K562 (cell line): ENCODE data around the gene PCSK6. TPM values are rescaled to one million over a fixed set of nuclear protein-coding genes. Genes with fewer than 3 reads are reported as not detected.

ENCODE experiments used
- ATAC-seq: fragments of 200-7000 bp; cut with Tn5 transposase; 3 replicates; pipeline ENCODE4 v1.9.1; 2020; ENCODE audit warnings: moderate library complexity
- BruUV-seq: library from RNA; stranded (reverse); fragments of 400-500 nt; replicated peaks from 2 replicates; lab custom pipeline; 2021; lab: Mats Ljungman, UMichigan
- CTCF ChIA-PET: fragments of 300-600 bp; formaldehyde crosslinking; extraction: SDS; loops from one replicate; lab custom pipeline; 2021; ENCODE audit warnings: low intra/inter-chr PET ratio; lab: Yijun Ruan, JAX
- POLR2A ChIA-PET: fragments of 300-600, 350-650 bp; sonication (Branson Sonifier 250); formaldehyde crosslinking; extraction: SDS; loops from one replicate; lab custom pipeline; 2021; ENCODE audit warnings: antibody characterized with exemption, inconsistent platforms; lab: Yijun Ruan, JAX
- DNase-seq, 4 experiments: peaks; one replicate each; pipeline versions ENCODE4 v3.0.0 to v3.0.0-alpha.2; 2011 to 2018; ENCODE audit warnings: low spot score in 3 of 4, mixed read lengths in 3 of 4; ENCODE audit errors: extremely low read depth in 1 of 4
- FAIRE-seq: peaks from 2 replicates; lab custom pipeline; 2011; peaks lifted over from hg19 to GRCh38; lab: Jason Lieb, UNC
- H2AFZ ChIP-seq: 2 replicates; pipeline ENCODE4 v1.6.0; 2011; ENCODE audit warnings: low read depth, low read length, control low read depth, inconsistent platforms
- H3K27ac ChIP-seq: fragments of 200-600 bp; 3 replicates; pipeline ENCODE4 v1.8.0; 2011; ENCODE audit warnings: low read depth, mild to moderate bottlenecking, control low read depth, inconsistent platforms, low read length, moderate library complexity, mixed read lengths; ENCODE audit errors: extremely low read depth
- H3K27me3 ChIP-seq, 2 experiments: fragments of 300-600 bp in 1 of 2; 2 replicates in 1 of 2; 3 replicates in 1 of 2; pipeline versions ENCODE4 v1.6.0 to v1.8.0; 2011; ENCODE audit warnings: inconsistent platforms in 2 of 2, low read length in 2 of 2, mild to moderate bottlenecking in 1 of 2, mixed read lengths in 1 of 2, moderate library complexity in 1 of 2; ENCODE audit not compliant: control insufficient read depth in 2 of 2, insufficient read depth in 2 of 2
- H3K36me3 ChIP-seq: fragments of 300-600 bp; 3 replicates; pipeline ENCODE4 v1.8.0; 2011; ENCODE audit warnings: mild to moderate bottlenecking, low read length, inconsistent platforms; ENCODE audit not compliant: control insufficient read depth, insufficient read depth
- H3K4me1 ChIP-seq, 2 experiments: fragments of 200-600 bp in 1 of 2; replicated peaks in 1 of 2; 2 replicates in 1 of 2; 3 replicates in 1 of 2; pipeline versions ENCODE4 v1.5.1 to v1.8.0; 2011; ENCODE audit warnings: inconsistent platforms in 2 of 2, low read length in 2 of 2, mild to moderate bottlenecking in 1 of 2, mixed read lengths in 1 of 2, moderate library complexity in 1 of 2; ENCODE audit not compliant: control insufficient read depth in 2 of 2, insufficient read depth in 2 of 2
- H3K4me2 ChIP-seq: 2 replicates; pipeline ENCODE4 v1.6.1; 2011; ENCODE audit warnings: low read length, control low read depth, inconsistent platforms, mixed read lengths; ENCODE audit not compliant: insufficient read depth
- H3K4me3 ChIP-seq: fragments of 200-600 bp; sonication (generic), shearing (Covaris generic); 2 replicates; pipeline ENCODE4 v1.5.1; 2016; ENCODE audit warnings: control low read depth, inconsistent platforms
- H3K79me2 ChIP-seq: fragments of 200-600 bp; 3 replicates; pipeline ENCODE4 v1.8.0; 2011; ENCODE audit warnings: low read length, inconsistent platforms; ENCODE audit not compliant: control insufficient read depth, insufficient read depth
- H3K9ac ChIP-seq, 2 experiments: 2 replicates each; pipeline versions ENCODE4 v1.6.0 to v1.6.1; 2011; ENCODE audit warnings: low read depth in 2 of 2, low read length in 2 of 2, control low read depth in 1 of 2, inconsistent platforms in 1 of 2, mild to moderate bottlenecking in 1 of 2, mixed read lengths in 1 of 2; ENCODE audit not compliant: insufficient read depth in 1 of 2
- H3K9me1 ChIP-seq: one replicate; pipeline ENCODE4 v1.6.0; 2011; ENCODE audit warnings: inconsistent platforms, mild to moderate bottlenecking, low read length, moderate library complexity; ENCODE audit not compliant: control insufficient read depth, insufficient read depth
- H3K9me3 ChIP-seq: replicated peaks from 2 replicates; pipeline ENCODE4 v1.5.1; 2011; ENCODE audit warnings: low read depth, low read length, inconsistent platforms; ENCODE audit not compliant: control insufficient read depth, insufficient read depth
- H4K20me1 ChIP-seq: replicated peaks from 2 replicates; pipeline ENCODE4 v1.6.1; 2011; ENCODE audit warnings: low read length, inconsistent platforms, mixed read lengths; ENCODE audit not compliant: control insufficient read depth, insufficient read depth
- BHLHE40 ChIP-seq: IDR thresholded peaks from 2 replicates; pipeline ENCODE4 v1.6.1; 2011; ENCODE audit warnings: low read length, improper control_type of control experiment
- CBFA2T2 ChIP-seq: fragments of 450-650 bp; conservative IDR thresholded peaks from 2 replicates; pipeline ENCODE4 v1.6.1; 2017; ENCODE audit warnings: mild to moderate bottlenecking
- CBFA2T3 ChIP-seq: fragments of 450-650 bp; IDR thresholded peaks from 2 replicates; pipeline ENCODE4 v1.6.1; 2017
- PHF21A ChIP-seq: fragments of 450-650 bp; IDR thresholded peaks from 2 replicates; pipeline ENCODE4 v1.6.1; 2017; ENCODE audit warnings: low read depth, borderline replicate concordance
- ZFP91 ChIP-seq: sonication (generic); formaldehyde crosslinking; IDR thresholded peaks from 2 replicates; pipeline ENCODE4 v1.8.0; 2022; ENCODE audit warnings: mild to moderate bottlenecking, missing genetic modification reagents
- ZNF785 ChIP-seq: fragments of 250-450 bp; sonication (Bioruptor Pico); IDR thresholded peaks from 2 replicates; pipeline ENCODE4 v1.4.0; 2020; ENCODE audit warnings: mild to moderate bottlenecking
- WGBS: fragments of 100-300 bp; shearing (Covaris generic); methylation state at CpG from one replicate; pipeline ENCODE4 v1.1.6; 2016; ENCODE audit warnings: low coverage, mixed read lengths; ENCODE audit not compliant: insufficient coverage; ENCODE audit errors: missing lambda C conversion rate; 5-methylcytosine and 5-hydroxymethylcytosine counted together
- in situ Hi-C: fragments of 300-500 bp; cut with MboI; formaldehyde crosslinking; loops from 4 replicates; pipeline ENCODE4 v1.15.0; 2018; ENCODE audit warnings: inconsistent platforms, mixed read lengths
- intact Hi-C: fragments of 100-400 bp; cut with micrococcal nuclease; formaldehyde crosslinking; loops from 2 replicates; pipeline ENCODE4 v1.14.2; 2022
- polyA plus RNA-seq, 8 experiments: library from polyadenylated mRNA; depleted of rRNA in 4 of 8; stranded (reverse) in 5 of 8; unstranded in 3 of 8; fragments of >200 nt; fragmentation: Nextera tagmentation in 2 of 8; fragmentation: Illumina TruSeq in 1 of 8; extraction: Ambion mirVana in 2 of 8; extraction: Trizol in 1 of 8; gene quantifications; 2 replicates each; pipeline versions ENCODE4 v1.2.1 to v1.2.3, GENCODE V29; 2011 to 2014; ENCODE audit warnings: inconsistent platforms in 1 of 8, missing spikeins in 1 of 8
- total RNA-seq, 7 experiments: library from RNA; depleted of rRNA in 6 of 7; stranded (reverse); fragments of >200 nt in 6 of 7; fragmentation: Illumina TruSeq in 2 of 7; extraction: Trizol in 2 of 7; gene quantifications; 2 replicates each; pipeline versions ENCODE4 v1.2.1 to v1.2.3, GENCODE V29; 2011 to 2021; ENCODE audit warnings: low replicate concordance in 1 of 7

The PCSK6 gene
- total and polyA plus RNA-seq, 9 of the 15 experiments (the other 6 are each of a cell fraction or from before 2014, with no cell fraction given), result 2.2 to 32.6 (median 14.5) TPM

DNA sequence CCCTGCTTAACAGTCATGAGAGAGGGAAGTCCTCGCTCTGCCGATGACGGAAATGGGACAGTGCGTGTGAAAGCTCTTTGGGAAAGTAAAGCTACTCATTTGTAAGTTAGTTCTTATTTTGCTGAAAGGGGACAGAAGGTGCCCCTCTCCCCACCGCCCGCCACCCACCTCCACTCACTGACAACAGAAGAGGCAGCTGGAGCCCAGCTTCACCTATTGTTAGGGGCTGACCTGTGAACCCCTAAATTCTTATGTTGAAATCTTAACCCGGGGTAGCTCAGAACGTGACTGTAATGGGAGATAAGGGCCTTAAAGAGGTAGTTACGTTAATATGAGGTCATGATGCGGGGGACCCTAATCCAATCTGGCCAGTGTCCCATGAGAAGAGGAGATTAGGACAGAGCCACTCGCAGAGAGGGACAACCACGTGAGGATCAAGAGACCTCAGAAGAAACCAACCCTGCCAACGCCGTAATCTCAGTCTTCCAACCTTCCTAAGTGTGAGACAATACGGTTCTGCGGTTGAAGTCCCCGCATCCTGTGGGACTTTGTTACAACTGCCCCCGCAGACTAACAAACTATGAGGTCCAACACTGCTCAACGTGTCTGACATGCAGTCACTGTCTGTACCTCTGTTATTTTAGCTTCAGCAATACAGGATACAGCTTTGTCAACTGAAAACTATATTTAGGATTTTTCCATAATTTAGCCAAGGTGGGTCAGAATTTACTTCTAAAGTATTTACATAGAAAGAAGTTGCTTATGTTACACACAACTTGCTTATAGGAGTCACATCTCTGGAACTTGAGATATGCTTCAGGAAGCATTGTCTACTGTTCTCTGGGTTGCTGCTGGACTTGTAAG is 51.7 kb downstream of the PCSK6 start:
- H3K4me2 ChIP-seq, result no peak overlapping the region
- CTCF ChIA-PET, result no interaction called here
- in situ Hi-C loops, result no loop called here
- H3K9me3 ChIP-seq, result no peaks in the 10 kb centered on the region
- intact Hi-C loops, result loop anchor here (10.0 kb wide), 1 partner anchor 207 kb away; no protein-coding TSS in a partner anchor
- FAIRE-seq (no peak), DNase-seq (no peak), ATAC-seq (no peak)
- H3K9me1 ChIP-seq, result no peaks in the 10 kb centered on the region
- no peak overlapping the region for H3K27ac ChIP-seq
- no peaks in the 10 kb centered on the region for H3K79me2 ChIP-seq
- H3K4me1 ChIP-seq, result peaks cover 0 to 3% of the 10 kb centered on the region in 2 experiments; a peak in 2 of 5 replicates
- H3K36me3 ChIP-seq, result peaks cover 12% of the 10 kb centered on the region; the same call in 1 of the 3 replicates
- H3K4me3 ChIP-seq, result no peak overlapping the region
- H3K27me3 ChIP-seq, result peaks cover 0 to 4% of the 10 kb centered on the region in 2 experiments; a peak in 2 of 5 replicates
- POLR2A ChIA-PET, result no interaction called here
- no peak overlapping the region for H3K9ac ChIP-seq
- H4K20me1 ChIP-seq, result no peaks in the 10 kb centered on the region; the same call in 1 of the 2 replicates
- H2AFZ ChIP-seq, result no peak overlapping the region
- TF ChIP-seq CBFA2T2, result 0 out of 2 replicates have a peak, but pooled peaks have one; percentile 30
- 0 out of 2 replicates have a peak, but pooled peaks have one; percentile 26 for TF ChIP-seq PHF21A
- peak; percentile 40 for TF ChIP-seq CBFA2T3
- peak; percentile 57; the same call in 1 of the 2 replicates for TF ChIP-seq BHLHE40
- TF ChIP-seq ZNF785, result no peak
- TF ChIP-seq ZFP91 (CRISPR knock-in tag), result 0 out of 2 replicates have a peak, but pooled peaks have one; percentile 19
- no TSS peak for BruUV-seq
- 43% methylated on average over 19 of the region's 19 CpGs for WGBS
